Activated naive CD4-positive, alpha-beta T cell treated with anti-CD3 and anti-CD28 coated beads for 36 hours (primary cell): ENCODE results near the gene ZNF485. TPM values are rescaled to one million over a fixed set of nuclear protein-coding genes. Genes with fewer than 3 reads are reported as not detected.
A peak's percentile ranks its signal among the peaks of the same experiment; 100 is the strongest.

ENCODE experiments used
- CTCF ChIA-PET: fragments of 350-600 bp; sonication (Branson Sonifier 250); formaldehyde crosslinking; loops from one replicate; lab custom pipeline; 2021; ENCODE audit warnings: antibody characterized with exemption; lab: Charles Lee
- DNase-seq: peaks from one replicate; pipeline ENCODE4 v3.0.0-alpha.2; 2020
- H3K27ac Mint-ChIP-seq: one replicate; pipeline ENCODE4 v1.8.0; 2021; ENCODE audit warnings: mild to moderate bottlenecking, mixed read lengths
- H3K27me3 Mint-ChIP-seq: one replicate; pipeline ENCODE4 v1.8.0; 2021; ENCODE audit warnings: low read depth, mixed read lengths
- H3K36me3 Mint-ChIP-seq: one replicate; pipeline ENCODE4 v1.8.0; 2021; ENCODE audit warnings: low read depth, mixed read lengths
- H3K4me1 Mint-ChIP-seq: one replicate; pipeline ENCODE4 v1.8.0; 2021; ENCODE audit warnings: low read depth, mixed read lengths
- H3K4me3 Mint-ChIP-seq: one replicate; pipeline ENCODE4 v1.8.0; 2021; ENCODE audit warnings: mild to moderate bottlenecking, moderate library complexity, mixed read lengths
- H3K9me3 Mint-ChIP-seq: one replicate; pipeline ENCODE4 v1.8.0; 2021; ENCODE audit warnings: mixed read lengths
- intact Hi-C: fragments of 100-400 bp; cut with micrococcal nuclease; formaldehyde crosslinking; loops from one replicate; pipeline ENCODE4 v1.15.1; 2023
- total RNA-seq, 2 experiments: library from RNA; stranded (reverse); gene quantifications; one replicate each; pipeline ENCODE4 v1.2.3, GENCODE V29; 2021

ZNF485 gene
- total RNA-seq, 2 experiments from 2014 or later: 5.2 to 5.4 TPM

DNA sequence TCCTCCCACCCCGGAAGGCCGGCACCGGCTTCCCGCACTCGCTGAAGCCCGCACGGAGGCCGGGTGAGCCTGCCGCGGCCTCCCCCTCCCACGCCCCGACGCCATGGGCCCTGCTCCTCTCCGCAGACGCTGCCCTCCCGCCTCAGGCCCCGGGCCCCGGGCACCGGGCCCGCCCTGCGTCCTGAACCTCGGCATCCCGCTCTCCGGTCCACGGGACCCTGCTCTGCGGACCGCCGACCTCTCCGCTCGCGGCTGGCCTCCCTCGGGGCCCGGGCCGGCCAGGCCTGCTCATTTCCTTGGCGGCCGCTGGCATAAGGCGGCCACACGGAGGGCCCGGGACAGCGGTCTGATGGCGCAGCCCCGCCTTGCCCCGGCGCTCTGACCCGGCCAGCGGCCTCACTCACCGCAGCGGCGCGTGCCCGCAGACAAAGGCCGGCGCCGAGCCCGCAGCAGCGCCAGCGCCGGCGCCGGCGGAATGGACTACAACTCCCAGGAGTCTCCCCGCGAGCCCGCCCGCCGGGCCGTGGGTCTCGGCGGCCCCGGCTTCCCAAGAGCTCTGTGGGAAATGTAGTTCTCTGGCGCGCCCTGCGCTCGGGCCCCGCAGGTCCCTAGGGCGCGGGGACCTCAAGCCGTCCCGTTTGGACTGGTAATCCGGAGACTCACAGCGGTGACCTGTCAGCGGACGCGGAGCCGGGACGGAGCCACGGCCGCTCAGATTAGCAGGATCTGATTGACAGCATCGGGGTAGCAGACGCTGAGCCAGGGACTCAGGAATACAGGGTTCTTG, 42.4 kb downstream of the ZNF485 start, which contains the start of gene ZNF32:
Gene ZNF32, minus strand, starts transcription at position 484 of the 787 bp plus-strand sequence. CDS start 2,748 bp downstream, outside the sequence.
- peak within 1 kb of the TSS; percentile 86 for H3K27ac Mint-ChIP-seq
- peaks cover 35% of the 10 kb centered on the region for H3K9me3 Mint-ChIP-seq
- H3K4me3 Mint-ChIP-seq: peak within 1 kb of the TSS; percentile 88
- intact Hi-C loops: loop anchor here (5.0 to 10.0 kb wide), 4 partner anchors 41 to 354 kb away; partner anchors contain the start of genes ZNF239 and ZNF485
- CTCF ChIA-PET: interaction anchor here (1.7 kb wide), 1 partner anchor 174 kb away, joined by 4 read pairs; no protein-coding TSS in a partner anchor
- H3K4me1 Mint-ChIP-seq: peaks cover 18% of the 10 kb centered on the region
- DNase-seq: peak; percentile 83
- H3K27me3 Mint-ChIP-seq: no peaks in the 10 kb centered on the region
- peaks cover 38% of the 10 kb centered on the region for H3K36me3 Mint-ChIP-seq

DNA sequence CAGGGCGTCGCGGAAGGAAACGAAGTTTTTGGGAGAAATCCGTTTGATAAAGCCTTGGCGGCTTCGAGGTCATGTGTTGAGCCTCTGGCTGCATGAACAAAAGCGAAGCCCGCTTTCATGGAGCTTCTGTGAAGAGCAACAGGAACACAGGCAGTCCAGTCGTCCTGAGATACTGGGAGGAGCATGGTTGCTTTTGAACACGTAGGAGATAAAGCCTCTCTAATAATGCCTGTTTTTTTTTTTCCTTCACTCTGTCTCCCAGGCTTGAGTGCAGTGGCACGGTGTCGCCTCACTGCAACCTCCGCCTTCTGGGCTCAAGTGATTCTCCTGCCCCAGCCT, 42.9 kb downstream of the ZNF485 start:
- peaks cover 29% of the 10 kb centered on the region for H3K9me3 Mint-ChIP-seq
- no peaks in the 10 kb centered on the region for H3K27me3 Mint-ChIP-seq
- H3K4me1 Mint-ChIP-seq: peaks cover 18% of the 10 kb centered on the region
- intact Hi-C loops: loop anchor here (5.0 to 10.0 kb wide), 4 partner anchors 42 to 354 kb away; partner anchors contain the start of genes ZNF239 and ZNF485
- peak overlapping the region; percentile 88 for H3K4me3 Mint-ChIP-seq
- peaks cover 32% of the 10 kb centered on the region for H3K36me3 Mint-ChIP-seq
- CTCF ChIA-PET: interaction anchor here (1.7 kb wide), 1 partner anchor 174 kb away, joined by 4 read pairs; no protein-coding TSS in a partner anchor
- peak overlapping the region; percentile 79 for H3K27ac Mint-ChIP-seq
- no peak for DNase-seq

DNA sequence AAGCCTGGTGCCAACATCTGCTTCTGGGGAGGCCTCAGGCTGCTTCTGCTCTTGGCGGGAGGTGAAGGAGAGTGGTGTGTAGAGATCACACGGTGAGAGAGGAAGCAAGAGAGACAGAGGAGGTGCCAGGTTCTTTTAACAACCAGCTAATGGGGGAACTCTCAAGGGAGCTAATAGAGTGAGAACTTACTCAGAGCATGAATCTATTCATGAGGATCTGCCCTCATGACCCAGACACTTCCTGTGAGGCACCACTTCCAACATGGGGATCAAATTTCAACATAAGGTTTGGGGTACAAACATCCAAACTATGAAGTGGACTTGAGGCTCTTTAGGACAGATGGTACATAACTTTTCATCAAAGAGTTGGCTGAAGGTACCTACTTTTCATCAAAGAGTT, 47.5 kb downstream of the ZNF485 start:
- Mint-ChIP-seq H3K36me3 (no peaks in the 10 kb centered on the region), H3K9me3 (no peaks in the 10 kb centered on the region), H3K4me1 (peaks cover 7% of the 10 kb centered on the region), H3K27me3 (no peaks in the 10 kb centered on the region), H3K4me3 (no peak overlapping the region), H3K27ac (no peak overlapping the region)
- intact Hi-C loops: no loop called here
- no peak for DNase-seq
- CTCF ChIA-PET: no interaction called here

DNA sequence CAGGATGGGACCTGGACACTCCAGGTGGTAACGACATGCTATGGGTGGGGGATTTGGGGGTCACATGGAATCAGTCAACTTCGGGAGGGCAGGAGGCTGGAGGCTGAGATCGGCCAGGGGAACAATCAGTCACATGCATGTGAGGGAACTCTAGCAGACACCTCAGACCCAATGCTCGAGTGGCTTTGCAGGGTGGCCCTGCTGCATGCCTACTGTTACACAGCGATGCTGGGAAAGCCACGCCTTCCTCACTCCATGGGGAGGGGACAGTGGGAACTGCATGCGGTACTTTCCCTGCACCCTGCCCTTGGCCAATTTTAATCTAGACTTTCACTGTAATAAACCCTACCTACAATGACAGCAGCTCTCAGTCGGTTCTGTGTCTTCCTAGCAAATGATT, 49.1 kb downstream of the ZNF485 start:
- no peak for DNase-seq
- Mint-ChIP-seq H3K4me1 (no peaks in the 10 kb centered on the region), H3K4me3 (no peak overlapping the region), H3K36me3 (no peaks in the 10 kb centered on the region), H3K27ac (no peak overlapping the region), H3K9me3 (no peaks in the 10 kb centered on the region), H3K27me3 (no peaks in the 10 kb centered on the region)
- intact Hi-C loops: no loop called here
- CTCF ChIA-PET: no interaction called here

DNA sequence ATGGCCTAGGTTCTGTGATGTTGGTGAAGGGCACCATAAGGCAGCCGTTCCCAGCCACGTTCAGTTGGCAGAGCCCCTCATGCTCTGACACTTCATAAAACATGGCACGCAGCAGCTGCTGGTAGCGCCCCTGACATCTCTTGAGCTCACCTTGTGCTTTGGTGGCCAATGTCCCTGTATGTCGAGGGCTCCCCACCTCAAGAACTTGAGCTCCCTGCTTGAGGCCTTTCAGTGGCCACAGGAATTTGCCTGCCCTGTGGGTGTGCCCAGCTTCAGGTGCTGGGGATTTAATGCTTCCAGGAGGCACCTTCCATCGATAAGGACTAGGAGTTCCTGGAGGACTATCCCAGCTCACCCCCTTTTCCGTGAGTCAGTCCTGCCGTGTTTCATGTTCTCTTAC, 52.0 kb downstream of the ZNF485 start:
- H3K27ac Mint-ChIP-seq: no peak overlapping the region
- no peaks in the 10 kb centered on the region for H3K9me3 Mint-ChIP-seq
- intact Hi-C loops: no loop called here
- no peak for DNase-seq
- no peaks in the 10 kb centered on the region for H3K4me1 Mint-ChIP-seq
- CTCF ChIA-PET: interaction anchor here (1.5 kb wide), 1 partner anchor 10 kb away, joined by 4 read pairs; no protein-coding TSS in a partner anchor
- no peaks in the 10 kb centered on the region for H3K36me3 Mint-ChIP-seq
- no peak overlapping the region for H3K4me3 Mint-ChIP-seq
- no peaks in the 10 kb centered on the region for H3K27me3 Mint-ChIP-seq

DNA sequence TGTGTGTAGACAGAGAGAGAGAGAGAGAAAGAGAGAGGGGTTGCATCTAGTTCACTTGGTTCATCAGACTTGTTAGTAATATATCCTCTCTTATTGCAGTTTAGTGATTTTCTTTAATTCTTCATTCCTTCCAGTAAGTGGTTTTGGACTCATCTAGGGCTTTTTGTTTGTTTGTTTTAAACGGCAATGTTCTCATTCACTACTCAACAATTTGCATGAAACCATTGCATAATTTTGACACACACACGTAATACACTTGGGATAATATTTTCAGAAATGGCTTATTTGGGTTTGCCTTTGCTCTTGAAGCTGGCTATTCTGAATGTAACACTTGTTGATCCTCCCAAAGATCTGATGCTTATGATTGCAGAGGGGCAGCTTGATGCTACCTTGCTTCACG, 58.8 kb downstream of the ZNF485 start:
- H3K4me1 Mint-ChIP-seq: peaks cover 4% of the 10 kb centered on the region
- intact Hi-C loops: no loop called here
- DNase-seq: no peak
- H3K36me3 Mint-ChIP-seq: no peaks in the 10 kb centered on the region
- peaks cover 17% of the 10 kb centered on the region for H3K27me3 Mint-ChIP-seq
- no peak overlapping the region for H3K4me3 Mint-ChIP-seq
- H3K27ac Mint-ChIP-seq: no peak overlapping the region
- CTCF ChIA-PET: no interaction called here
- H3K9me3 Mint-ChIP-seq: no peaks in the 10 kb centered on the region

DNA sequence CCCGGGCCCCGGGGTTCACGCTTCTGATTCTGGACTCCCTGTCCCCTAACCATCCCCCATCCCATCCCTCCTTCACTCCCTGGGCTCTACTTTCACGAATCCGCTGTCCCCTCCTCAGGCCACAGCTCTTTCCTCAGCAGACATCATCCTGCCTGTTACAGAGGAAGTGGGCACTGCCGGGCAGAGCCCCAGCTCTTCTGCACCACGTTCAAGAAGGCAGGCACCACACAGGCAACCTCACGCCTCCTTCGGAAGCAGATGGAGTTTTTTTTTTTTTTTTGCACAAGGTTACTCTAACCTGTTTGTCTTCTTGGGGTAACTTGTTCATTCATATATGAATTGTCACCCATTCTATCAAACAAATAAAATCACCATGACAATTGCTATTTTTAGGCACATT, 60.3 kb downstream of the ZNF485 start:
- CTCF ChIA-PET: interaction anchor here (1.3 kb wide), 1 partner anchor 719 kb away, joined by 8 read pairs; no protein-coding TSS in a partner anchor
- no peak overlapping the region for H3K27ac Mint-ChIP-seq
- intact Hi-C loops: no loop called here

DNA sequence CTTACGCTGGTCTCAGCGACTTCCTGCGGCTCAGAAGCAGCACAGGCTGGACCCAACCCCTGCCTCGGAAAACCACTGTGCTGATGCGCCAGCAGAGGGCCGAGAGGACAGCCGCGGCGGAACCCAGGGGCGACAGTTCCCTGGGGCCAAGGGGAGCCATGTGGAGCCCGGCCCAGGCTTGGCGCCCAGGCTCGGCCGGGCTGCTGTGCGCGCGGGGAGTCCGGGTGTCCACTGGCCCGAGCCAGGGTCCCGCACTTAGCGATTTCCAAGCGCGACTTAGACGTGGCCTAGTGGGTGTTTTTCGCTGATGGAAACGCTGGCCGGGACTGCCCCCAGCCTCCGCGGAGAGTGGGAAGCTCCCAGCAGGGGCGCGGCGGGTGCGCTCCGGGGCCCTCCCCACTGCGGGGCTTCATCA, 61.1 kb downstream of the ZNF485 start:
- intact Hi-C loops: no loop called here
- no peaks in the 10 kb centered on the region for H3K9me3 Mint-ChIP-seq
- H3K36me3 Mint-ChIP-seq: no peaks in the 10 kb centered on the region
- no peak for DNase-seq
- no peak overlapping the region for H3K27ac Mint-ChIP-seq
- CTCF ChIA-PET: interaction anchor here (0.6 to 1.3 kb wide), 2 partner anchors 719 to 746 kb away, joined by 7 to 8 read pairs; no protein-coding TSS in a partner anchor
- H3K27me3 Mint-ChIP-seq: peaks cover 29% of the 10 kb centered on the region
- peaks cover 4% of the 10 kb centered on the region for H3K4me1 Mint-ChIP-seq
- H3K4me3 Mint-ChIP-seq: no peak overlapping the region

More for the DNA sequence above, 60.3 kb downstream of the ZNF485 start:
- no peak overlapping the region for H3K4me3 Mint-ChIP-seq
- no peaks in the 10 kb centered on the region for H3K36me3 Mint-ChIP-seq
- no peaks in the 10 kb centered on the region for H3K9me3 Mint-ChIP-seq
- H3K4me1 Mint-ChIP-seq: peaks cover 4% of the 10 kb centered on the region
- DNase-seq: no peak
- H3K27me3 Mint-ChIP-seq: peaks cover 26% of the 10 kb centered on the region

Other genes with a start within 250 kb of the ZNF485 start
- gene FXYD4, start 234.8 kb upstream of the ZNF485 start, total RNA-seq: not detected
- gene HNRNPF, start 197.3 kb upstream of the ZNF485 start, total RNA-seq: 100 to 1,000 TPM; 379 to 383 TPM
- gene ZNF487, start 169.3 kb upstream of the ZNF485 start, total RNA-seq: 1 to 10 TPM; 2.3 to 2.7 TPM
- 1 to 10 TPM; 2.0 to 2.5 TPM for gene ZNF239, start 31.8 kb upstream of the ZNF485 start, total RNA-seq
- gene ZNF32, start 42.4 kb downstream of the ZNF485 start, total RNA-seq: 10 to 100 TPM; 17.8 to 17.9 TPM